ENCODE measurements around the gene UGDH.

DNA sequence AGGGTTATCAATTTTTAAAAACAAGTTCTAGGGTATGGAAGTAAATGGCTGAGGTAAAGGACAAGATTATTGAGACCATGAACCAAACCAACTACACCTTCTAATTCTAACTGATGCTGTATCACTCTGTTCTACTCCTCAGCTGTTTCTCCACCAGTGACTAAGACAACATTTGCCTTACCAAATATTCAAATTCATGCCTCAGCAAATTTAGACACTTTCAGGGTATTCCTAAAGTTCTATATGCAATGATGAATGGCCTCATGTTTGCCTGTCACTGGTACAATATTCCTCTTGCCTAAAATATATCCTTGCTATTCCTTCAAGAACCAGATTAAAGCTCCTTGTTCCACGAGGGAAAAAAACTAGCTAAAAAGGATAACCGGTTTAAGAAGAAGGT is 73.5 kb downstream of the UGDH start:
- TF ChIP-seq, protein P1, sequence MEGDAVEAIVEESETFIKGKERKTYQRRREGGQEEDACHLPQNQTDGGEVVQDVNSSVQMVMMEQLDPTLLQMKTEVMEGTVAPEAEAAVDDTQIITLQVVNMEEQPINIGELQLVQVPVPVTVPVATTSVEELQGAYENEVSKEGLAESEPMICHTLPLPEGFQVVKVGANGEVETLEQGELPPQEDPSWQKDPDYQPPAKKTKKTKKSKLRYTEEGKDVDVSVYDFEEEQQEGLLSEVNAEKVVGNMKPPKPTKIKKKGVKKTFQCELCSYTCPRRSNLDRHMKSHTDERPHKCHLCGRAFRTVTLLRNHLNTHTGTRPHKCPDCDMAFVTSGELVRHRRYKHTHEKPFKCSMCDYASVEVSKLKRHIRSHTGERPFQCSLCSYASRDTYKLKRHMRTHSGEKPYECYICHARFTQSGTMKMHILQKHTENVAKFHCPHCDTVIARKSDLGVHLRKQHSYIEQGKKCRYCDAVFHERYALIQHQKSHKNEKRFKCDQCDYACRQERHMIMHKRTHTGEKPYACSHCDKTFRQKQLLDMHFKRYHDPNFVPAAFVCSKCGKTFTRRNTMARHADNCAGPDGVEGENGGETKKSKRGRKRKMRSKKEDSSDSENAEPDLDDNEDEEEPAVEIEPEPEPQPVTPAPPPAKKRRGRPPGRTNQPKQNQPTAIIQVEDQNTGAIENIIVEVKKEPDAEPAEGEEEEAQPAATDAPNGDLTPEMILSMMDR (conservative IDR thresholded peaks at IDR 0.05 in 1 of 2, IDR thresholded peaks at IDR 0.05 in 1 of 2; ENCODE audit: extremely low read depth in 1 of 2, insufficient read depth in 1 of 2, low read depth in 1 of 2, low read length in 2 of 2): no peak
- no peak for TF ChIP-seq EZH2 (IDR thresholded peaks at IDR 0.05; ENCODE audit: borderline replicate concordance, low read length)

Measured in mammary epithelial cell (primary cell).